GM18498 (cell line): Measurements from ENCODE around the gene NIM1K.
A peak's percentile ranks its signal among the peaks of the same experiment; 100 is the strongest.
"Not testable (repeated sequence)": the region's sequence is repeated elsewhere in the genome, so short reads cannot be mapped to it uniquely, and the experiment has no call there.

Experiments
- ATAC-seq: cut with Tn5 transposase; IDR thresholded peaks from one replicate; pipeline ENCODE4 v1.9.1; 2021; ENCODE audit warnings: mild to moderate bottlenecking, moderate library complexity; ENCODE audit not compliant: unreplicated experiment

NIM1K gene

GRCh38 chr5:43183101-43183500 is 8.9 kb upstream of the NIM1K start:
- not testable (repeated sequence) for ATAC-seq

- no peak for ATAC-seq
These were observed 1.0 kb upstream of the NIM1K start for GRCh38 chr5:43190755-43191603.

DNA sequence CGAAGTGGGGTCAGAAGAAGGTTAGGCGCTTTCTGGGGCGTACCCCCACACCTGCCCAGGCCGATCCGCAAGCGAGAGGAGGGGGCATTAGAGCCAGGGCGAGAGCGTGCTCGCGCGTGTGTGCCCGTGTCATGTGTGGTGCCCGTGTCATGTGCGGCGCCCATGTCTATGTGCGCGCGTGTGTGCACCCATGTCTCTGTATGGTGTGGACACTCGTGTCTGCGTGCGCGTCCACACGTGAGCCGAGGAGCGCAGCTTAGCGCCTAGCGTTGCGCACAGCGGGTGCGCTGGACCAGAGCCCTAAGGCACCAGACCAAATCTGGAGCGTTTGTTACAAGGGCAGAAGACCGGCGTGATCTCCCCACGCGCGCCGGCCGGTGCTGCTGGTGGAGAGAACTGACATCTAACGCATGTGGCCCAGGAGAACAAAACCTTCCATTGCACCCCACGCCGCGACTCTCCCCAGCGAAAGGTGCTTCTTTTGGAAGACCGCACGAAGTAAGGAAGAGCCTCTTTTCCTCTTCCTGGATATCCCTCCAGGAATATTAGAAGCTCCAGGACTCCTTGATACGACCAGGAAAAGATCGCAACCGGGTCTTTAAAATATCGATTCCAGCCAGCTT is 644 bp downstream of the NIM1K start:
- ATAC-seq = peak; percentile 36

DNA sequence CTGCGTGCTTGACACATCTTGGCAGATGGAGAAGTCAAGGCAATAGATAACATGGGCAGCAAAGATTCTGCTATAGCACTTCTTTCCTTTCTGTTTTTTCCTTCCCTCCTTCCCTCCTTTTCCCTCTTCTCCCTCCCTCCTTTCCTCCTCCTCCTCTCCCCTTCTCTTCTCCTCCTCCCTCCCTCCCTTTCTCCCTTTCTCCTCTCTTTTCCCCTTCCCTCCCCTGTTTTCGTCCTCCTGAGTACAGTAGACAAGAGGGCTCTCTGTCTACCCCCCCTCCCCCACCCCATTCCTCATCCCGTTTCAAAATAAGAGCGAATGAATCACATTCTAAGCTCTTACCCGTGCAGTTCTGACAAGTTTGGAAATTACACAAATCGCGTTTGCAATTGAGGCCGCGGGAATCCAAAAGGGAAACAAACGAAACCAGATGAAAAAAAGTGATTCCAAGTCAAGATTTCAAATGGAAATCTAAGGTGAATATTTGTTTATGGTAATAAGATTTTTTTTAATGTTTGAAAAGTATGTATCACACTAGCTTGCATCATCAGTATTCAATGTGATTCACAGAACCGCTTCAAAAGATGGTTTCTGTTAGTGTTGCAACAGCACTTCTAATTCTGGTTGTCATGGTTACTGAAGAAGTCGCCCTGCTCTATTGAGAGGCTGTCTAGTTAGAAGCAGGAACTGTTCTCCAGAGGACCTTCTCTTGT is 1.3 kb downstream of the NIM1K start:
- peak; percentile 51 for ATAC-seq

DNA sequence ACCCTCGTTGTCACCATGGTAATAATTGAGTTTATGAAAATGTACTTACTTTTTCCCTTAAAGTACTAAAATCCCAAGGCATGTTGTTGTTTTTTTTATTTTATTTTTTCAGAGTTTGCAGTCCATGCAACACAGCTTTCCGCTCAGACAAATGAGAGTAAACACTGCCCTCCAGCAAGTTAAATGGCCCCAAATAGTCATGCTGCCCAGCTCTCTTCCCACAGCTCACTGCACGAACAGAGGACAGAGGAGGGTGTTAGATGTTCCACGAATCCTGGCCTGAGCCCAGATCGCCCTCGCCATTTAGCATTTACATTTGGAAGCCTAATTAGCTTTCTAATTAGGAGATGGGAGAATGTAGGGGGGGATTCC is 1.9 kb downstream of the NIM1K start:
- ATAC-seq = no peak

- ATAC-seq = no peak
These were observed 3.7 kb downstream of the NIM1K start for GRCh38 chr5:43195670-43196265.

- no peak for ATAC-seq
These were observed 5.5 kb downstream of the NIM1K start for GRCh38 chr5:43197535-43197934.

DNA sequence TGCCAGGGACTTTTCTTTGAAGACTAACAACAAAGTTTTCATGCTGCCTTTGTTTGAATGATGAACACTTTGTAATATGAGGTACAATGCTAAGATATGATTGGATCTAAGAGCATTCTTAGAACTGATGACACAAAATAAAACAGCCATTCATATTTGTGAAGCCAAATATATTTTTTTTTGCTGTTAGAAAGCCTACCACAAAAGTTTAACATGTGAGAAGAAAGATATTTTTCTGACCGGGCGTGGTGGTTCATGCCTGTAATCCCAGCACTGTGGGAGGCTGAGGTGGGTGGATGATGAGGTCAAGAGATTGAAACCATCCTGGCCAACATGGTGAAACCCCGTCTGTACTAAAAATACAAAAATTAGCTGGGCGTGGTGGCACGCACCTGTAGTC is 9.4 kb downstream of the NIM1K start:
- not testable (repeated sequence) for ATAC-seq

- ATAC-seq = no peak
These were observed 10.4 kb downstream of the NIM1K start for GRCh38 chr5:43202380-43202779.

GRCh38 chr5:43203373-43203772 is 11.3 kb downstream of the NIM1K start:
- ATAC-seq = no peak

DNA sequence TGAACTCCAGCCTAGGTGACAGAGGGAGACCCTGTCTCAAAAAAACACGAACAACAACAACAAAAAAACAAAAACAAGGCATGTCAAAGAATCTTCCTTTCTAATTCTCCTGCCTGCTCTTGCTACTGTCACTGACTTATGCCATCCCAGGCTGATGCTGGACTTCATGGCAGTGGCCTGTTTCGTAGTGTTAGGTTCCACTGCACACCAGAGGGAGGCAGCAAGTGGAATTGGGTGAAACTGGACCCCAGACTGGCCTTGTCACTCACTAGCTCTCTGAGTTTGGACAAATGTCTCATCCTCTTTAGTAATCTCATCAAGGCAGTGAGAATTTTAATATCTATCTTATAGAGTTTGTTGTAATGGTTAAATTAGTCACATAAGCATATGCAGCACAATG is 12.9 kb downstream of the NIM1K start:
- ATAC-seq = no peak

- ATAC-seq = no peak
These were observed 15.6 kb downstream of the NIM1K start for GRCh38 chr5:43207601-43208000.

DNA sequence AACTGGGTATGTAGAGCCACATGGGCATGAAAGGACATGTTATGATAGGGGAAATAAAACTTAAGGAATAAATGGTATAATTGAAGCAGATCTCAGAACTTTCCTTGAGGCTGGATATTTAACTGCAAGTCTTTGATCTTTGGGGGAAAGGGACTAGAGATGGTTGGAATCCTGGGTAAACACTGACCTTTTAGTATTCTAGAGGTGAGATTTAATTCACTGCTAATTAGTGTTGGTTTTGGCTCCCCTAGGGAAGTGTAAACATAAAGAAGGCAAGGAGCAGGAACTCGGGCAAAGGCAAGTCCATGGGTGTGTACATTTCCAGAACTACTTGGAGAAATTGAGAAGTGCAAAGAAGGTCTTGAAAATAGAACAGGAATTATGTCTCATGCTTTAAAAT is 16.6 kb downstream of the NIM1K start:
- ATAC-seq = no peak

- no peak for ATAC-seq
These were observed 17.0 kb downstream of the NIM1K start for GRCh38 chr5:43209060-43209459.

GRCh38 chr5:43209833-43210232 is 17.8 kb downstream of the NIM1K start:
- ATAC-seq = no peak

- no peak for ATAC-seq
These were observed 18.5 kb downstream of the NIM1K start for GRCh38 chr5:43210570-43210969.

DNA sequence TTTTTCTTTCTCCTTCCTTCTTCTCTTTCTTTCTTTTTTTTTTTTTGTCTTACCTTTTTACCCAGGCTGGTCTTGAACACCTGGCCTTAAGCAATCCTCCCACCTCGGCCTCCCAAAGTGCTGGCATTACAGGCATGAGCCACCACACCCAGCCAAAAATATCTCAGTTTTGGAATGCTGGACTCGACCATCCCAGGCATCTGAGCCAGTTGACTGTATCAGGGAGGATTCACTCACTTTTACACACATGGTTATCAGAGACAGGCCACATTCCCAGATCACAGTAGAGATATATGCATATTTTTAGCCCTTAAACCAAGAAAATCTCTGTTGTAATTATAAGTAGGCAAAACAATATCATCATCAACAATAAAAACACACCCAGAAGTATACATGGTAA is 21.9 kb downstream of the NIM1K start:
- no peak for ATAC-seq

DNA sequence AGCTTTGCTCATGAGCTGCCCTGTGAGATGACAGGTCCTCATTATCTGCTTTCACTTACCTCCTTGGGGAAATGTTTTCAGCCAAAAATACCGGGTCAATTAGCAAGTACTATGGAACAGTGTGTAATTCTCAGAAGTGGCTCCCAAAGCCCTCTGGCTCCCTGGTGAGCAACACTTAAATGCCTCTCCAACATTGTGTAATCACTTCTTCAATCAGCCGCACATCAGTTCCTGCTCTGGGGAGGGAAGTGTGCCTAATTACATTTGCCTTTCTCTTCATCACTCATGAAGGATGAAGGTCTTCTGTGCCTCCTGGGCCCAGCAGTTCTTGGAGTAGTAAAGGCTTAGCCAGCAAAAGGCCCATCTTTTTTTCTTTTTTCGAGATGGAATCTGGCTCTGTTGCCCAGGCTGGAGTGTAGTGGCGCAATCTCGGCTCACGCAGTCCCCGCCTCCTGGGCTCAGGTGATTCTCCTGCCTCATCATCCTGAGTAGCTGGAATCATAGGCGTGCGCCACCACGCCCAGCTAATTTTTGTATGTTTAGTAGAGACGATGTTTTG is 23.1 kb downstream of the NIM1K start:
- ATAC-seq = no peak

- ATAC-seq = no peak
These were observed 24.9 kb downstream of the NIM1K start for GRCh38 chr5:43216941-43217340.

DNA sequence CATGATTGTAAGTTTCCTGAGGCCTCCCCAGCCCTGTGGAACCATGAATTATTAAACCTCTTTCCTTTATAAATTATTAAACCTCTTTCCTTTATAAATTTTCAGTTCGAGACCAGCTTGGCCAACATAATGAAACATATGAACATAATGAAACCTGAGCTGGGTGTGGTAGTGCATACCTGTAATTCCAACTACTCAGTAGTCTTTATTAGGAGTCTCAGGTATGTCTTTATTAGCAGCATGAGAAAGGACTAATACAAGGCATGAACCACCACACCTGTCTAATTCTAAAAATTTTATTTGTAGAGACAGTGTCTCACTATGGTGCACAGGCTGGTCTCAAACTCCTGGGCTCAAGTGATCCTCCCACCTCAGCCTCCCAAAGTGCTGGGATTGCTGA is 27.1 kb downstream of the NIM1K start:
- ATAC-seq = no peak

GRCh38 chr5:43221502-43221901 is 29.5 kb downstream of the NIM1K start:
- ATAC-seq = no peak
